Neuron (in vitro differentiated cells): Measurements from ENCODE around the gene ZNG1F.
"Not testable (repeated sequence)": the region's sequence is repeated elsewhere in the genome, so short reads cannot be mapped to it uniquely, and the experiment has no call there.

Experiments
- H2AFZ ChIP-seq: one replicate; pipeline ENCODE4 v1.6.1; 2013; ENCODE audit warnings: low read depth, mild to moderate bottlenecking, inconsistent platforms, low read length, moderate library complexity
- H3K27me3 ChIP-seq: one replicate; pipeline ENCODE4 v1.6.1; 2013; ENCODE audit warnings: low read length; ENCODE audit not compliant: insufficient read depth
- H3K36me3 ChIP-seq: one replicate; pipeline ENCODE4 v1.6.1; 2013; ENCODE audit warnings: low read length; ENCODE audit not compliant: insufficient read depth
- H3K4me1 ChIP-seq: one replicate; pipeline ENCODE4 v1.6.1; 2013; ENCODE audit warnings: low read length; ENCODE audit not compliant: insufficient read depth
- H3K4me3 ChIP-seq: 2 replicates; pipeline ENCODE4 v1.5.1; 2013; ENCODE audit warnings: mild to moderate bottlenecking, low read length, moderate library complexity
- H3K9me3 ChIP-seq: one replicate; pipeline ENCODE4 v1.6.1; 2013; ENCODE audit warnings: low read length

The ZNG1F gene

GRCh38 chr9:41141878-41142277, 47.2 kb downstream of the ZNG1F start:
- H3K27me3 ChIP-seq, H3K4me1 ChIP-seq, H2AFZ ChIP-seq, H3K36me3 ChIP-seq, H3K4me3 ChIP-seq, H3K9me3 ChIP-seq: not testable (repeated sequence)

GRCh38 chr9:41128581-41128980, 60.5 kb downstream of the ZNG1F start, which contains the start of gene FOXD4L6:
Gene FOXD4L6 (minus strand): TSS chr9:41128681. CDS start chr9:41128383, 298 bp downstream.
- not testable (repeated sequence) for H3K36me3 ChIP-seq, H3K4me3 ChIP-seq, H3K27me3 ChIP-seq, H3K4me1 ChIP-seq, H2AFZ ChIP-seq, H3K9me3 ChIP-seq

GRCh38 chr9:41126746-41127446, 62.2 kb downstream of the ZNG1F start:
- not testable (repeated sequence) for H3K36me3 ChIP-seq, H3K9me3 ChIP-seq, H3K27me3 ChIP-seq, H2AFZ ChIP-seq, H3K4me1 ChIP-seq, H3K4me3 ChIP-seq

- H3K27me3 ChIP-seq, H3K4me1 ChIP-seq, H3K4me3 ChIP-seq, H2AFZ ChIP-seq, H3K36me3 ChIP-seq, H3K9me3 ChIP-seq: not testable (repeated sequence)
These were observed 63.2 kb downstream of the ZNG1F start for GRCh38 chr9:41125936-41126335.

- H3K4me1 ChIP-seq, H3K36me3 ChIP-seq, H3K4me3 ChIP-seq, H3K9me3 ChIP-seq, H3K27me3 ChIP-seq, H2AFZ ChIP-seq: not testable (repeated sequence)
These were observed 63.9 kb downstream of the ZNG1F start for GRCh38 chr9:41125109-41125658.

- not testable (repeated sequence) for H3K27me3 ChIP-seq, H3K4me3 ChIP-seq, H3K9me3 ChIP-seq, H3K4me1 ChIP-seq, H3K36me3 ChIP-seq, H2AFZ ChIP-seq
These were observed 64.6 kb downstream of the ZNG1F start for GRCh38 chr9:41124250-41125108.

GRCh38 chr9:41123812-41124211, 65.3 kb downstream of the ZNG1F start:
- not testable (repeated sequence) for H3K4me1 ChIP-seq, H3K9me3 ChIP-seq, H2AFZ ChIP-seq, H3K36me3 ChIP-seq, H3K4me3 ChIP-seq, H3K27me3 ChIP-seq

- not testable (repeated sequence) for H3K4me1 ChIP-seq, H3K36me3 ChIP-seq, H3K4me3 ChIP-seq, H2AFZ ChIP-seq, H3K27me3 ChIP-seq, H3K9me3 ChIP-seq
These were observed 65.7 kb downstream of the ZNG1F start for GRCh38 chr9:41123396-41123795.

- H2AFZ ChIP-seq, H3K36me3 ChIP-seq, H3K4me3 ChIP-seq, H3K9me3 ChIP-seq, H3K4me1 ChIP-seq, H3K27me3 ChIP-seq: not testable (repeated sequence)
These were observed 68.4 kb downstream of the ZNG1F start for GRCh38 chr9:41120696-41121095.

- not testable (repeated sequence) for H3K36me3 ChIP-seq, H2AFZ ChIP-seq, H3K9me3 ChIP-seq, H3K27me3 ChIP-seq, H3K4me3 ChIP-seq, H3K4me1 ChIP-seq
These were observed 69.4 kb downstream of the ZNG1F start for GRCh38 chr9:41119719-41120118.

GRCh38 chr9:41119311-41119710, 69.8 kb downstream of the ZNG1F start:
- H2AFZ ChIP-seq, H3K4me3 ChIP-seq, H3K36me3 ChIP-seq, H3K9me3 ChIP-seq, H3K27me3 ChIP-seq, H3K4me1 ChIP-seq: not testable (repeated sequence)

- not testable (repeated sequence) for H3K9me3 ChIP-seq, H3K36me3 ChIP-seq, H3K27me3 ChIP-seq, H3K4me1 ChIP-seq, H2AFZ ChIP-seq, H3K4me3 ChIP-seq
These were observed 75.8 kb downstream of the ZNG1F start for GRCh38 chr9:41113348-41113747.

- H2AFZ ChIP-seq, H3K4me3 ChIP-seq, H3K4me1 ChIP-seq, H3K27me3 ChIP-seq, H3K9me3 ChIP-seq, H3K36me3 ChIP-seq: not testable (repeated sequence)
These were observed 77.7 kb downstream of the ZNG1F start for GRCh38 chr9:41111414-41111813.
